ENCODE data around the gene CTNNA2.

Gene CTNNA2

GRCh38 chr2:80655265-80655664 is 1142.4 kb downstream of the CTNNA2 start:
- DNase-seq, result no peak

GRCh38 chr2:80670763-80671162 is 1157.9 kb downstream of the CTNNA2 start:
- DNase-seq, result no peak

GRCh38 chr2:80687524-80687923 is 1174.7 kb downstream of the CTNNA2 start:
- no peak for DNase-seq

- no peak for DNase-seq
These were observed 1176.3 kb downstream of the CTNNA2 start for GRCh38 chr2:80689106-80689505.

All from NCI-H1694 (cell line).